NK-92 (cell line): ENCODE results near the gene OR52K2.
"Not testable (repeated sequence)": the region's sequence is repeated elsewhere in the genome, so short reads cannot be mapped to it uniquely, and the experiment has no call there.

Experiments used
- DNase-seq: peaks from one replicate; lab custom pipeline; 2025; ENCODE audit not compliant: unreplicated experiment; lab: John Stamatoyannopoulos, UW

Gene OR52K2

DNA sequence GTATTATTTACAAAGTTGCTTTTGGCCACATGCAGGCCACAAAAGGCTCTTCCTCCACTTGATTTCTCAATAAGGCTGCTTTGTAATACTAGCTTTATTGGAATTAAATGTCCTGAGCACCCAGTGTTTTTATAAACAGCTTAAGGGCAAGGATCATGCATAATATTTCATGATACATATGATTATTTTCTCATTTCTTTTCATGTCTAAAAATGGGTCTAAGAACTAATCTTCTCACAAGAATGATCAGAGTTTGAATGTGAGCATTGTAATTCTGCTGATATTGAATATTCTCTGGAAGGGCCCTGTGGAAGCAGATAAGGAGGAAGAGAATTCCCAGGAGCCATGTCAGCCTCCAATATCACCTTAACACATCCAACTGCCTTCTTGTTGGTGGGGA, at the start of gene OR52K2:
Gene OR52K2, plus strand, starts transcription at position 301 of the 400 bp plus-strand sequence. Its CDS starts 45 bp downstream, at position 346.
- DNase-seq: no peak

DNA sequence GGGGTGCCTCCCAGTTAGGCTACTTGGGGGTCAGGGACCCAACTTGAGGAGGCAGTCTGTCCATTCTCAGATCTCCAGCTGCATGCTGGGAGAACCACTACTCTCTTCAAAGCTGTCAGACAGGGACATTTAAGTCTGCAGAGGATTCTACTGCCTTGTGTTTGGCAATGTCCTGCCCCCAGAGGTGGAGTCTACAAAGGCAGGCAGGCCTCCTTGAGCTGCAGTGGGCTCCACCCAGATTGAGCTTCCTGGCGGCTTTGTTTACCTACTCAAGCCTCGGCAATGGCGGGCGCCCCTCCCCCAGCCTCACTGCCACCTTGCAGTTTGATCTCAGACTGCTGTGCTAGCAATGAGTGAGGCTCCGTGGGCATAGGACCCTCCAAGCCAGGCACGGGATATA, 42.9 kb upstream of the OR52K2 start:
- DNase-seq: not testable (repeated sequence)

DNA sequence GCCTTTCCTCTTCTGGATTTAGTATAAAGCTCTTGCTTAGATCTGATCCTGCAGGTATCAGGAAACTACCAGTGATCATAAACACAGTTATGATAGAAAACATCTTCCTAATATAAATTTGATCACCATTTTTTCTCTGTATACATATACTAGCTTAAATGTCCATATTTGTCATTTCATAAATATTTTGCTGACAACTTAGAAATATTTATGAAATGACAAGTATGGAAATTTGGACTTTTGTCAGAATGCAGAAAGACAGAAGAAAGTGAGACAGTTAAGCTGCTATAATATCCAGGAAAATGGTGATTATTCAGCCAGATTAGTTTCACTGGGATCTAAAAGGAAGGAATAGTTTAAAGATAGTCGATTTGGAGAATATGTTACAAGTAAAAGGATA, 32.8 kb upstream of the OR52K2 start:
- no peak for DNase-seq

DNA sequence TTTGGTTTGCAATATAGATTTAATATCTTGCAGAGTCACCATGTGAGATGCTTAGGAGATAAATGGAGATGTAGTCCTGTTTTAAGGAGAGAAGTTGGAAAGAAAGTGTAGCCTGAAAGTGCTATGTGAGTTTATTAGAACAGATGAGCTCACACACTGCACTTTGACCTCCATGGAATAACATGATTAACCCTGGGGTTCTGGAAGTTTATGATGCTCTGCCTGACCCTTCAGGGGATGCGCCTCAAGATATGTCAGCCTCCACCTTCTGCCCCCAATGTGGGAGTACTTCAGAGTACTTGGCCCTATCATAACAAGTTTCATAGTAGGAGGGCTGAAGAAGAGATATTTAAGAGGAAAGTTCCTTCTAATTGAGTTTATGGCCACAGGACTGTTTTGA, 32.3 kb upstream of the OR52K2 start:
- DNase-seq: no peak

DNA sequence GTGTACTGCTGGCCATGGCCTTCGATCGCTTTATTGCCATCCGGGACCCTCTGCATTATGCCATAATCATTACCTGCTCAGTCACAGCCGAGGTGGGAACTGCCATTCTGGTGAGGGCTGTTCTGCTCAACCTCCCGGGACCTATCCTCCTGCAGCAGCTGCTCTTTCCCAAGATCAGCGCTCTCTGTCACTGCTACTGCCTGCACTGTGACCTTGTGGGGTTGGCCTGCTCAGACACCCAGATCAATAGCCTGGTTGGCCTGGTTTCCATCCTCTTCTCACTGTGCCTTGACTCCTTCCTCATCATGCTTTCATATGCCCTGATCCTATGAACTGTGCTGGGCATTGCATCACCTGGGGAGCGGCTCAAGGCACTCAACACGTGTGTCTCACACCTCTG, 30.7 kb upstream of the OR52K2 start:
- DNase-seq: no peak

DNA sequence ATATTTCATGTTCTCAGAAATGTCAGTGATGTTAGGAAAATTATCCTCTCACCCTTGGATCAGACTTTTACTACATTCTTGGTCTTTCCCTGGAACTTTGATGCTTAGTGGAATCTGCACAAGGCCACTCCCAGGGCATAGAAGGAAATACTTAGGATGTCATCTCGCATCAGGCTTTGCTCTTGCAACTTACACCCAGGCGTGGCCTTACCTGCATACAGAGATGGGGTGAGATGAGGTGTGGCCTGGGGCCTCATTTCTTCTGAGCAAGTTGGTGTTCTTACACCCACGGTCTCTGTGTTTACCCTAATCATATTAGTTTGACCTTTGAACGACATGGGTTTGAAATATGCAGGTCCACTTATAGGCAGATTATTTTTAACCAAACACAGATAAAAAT, 19.0 kb upstream of the OR52K2 start:
- no peak for DNase-seq

DNA sequence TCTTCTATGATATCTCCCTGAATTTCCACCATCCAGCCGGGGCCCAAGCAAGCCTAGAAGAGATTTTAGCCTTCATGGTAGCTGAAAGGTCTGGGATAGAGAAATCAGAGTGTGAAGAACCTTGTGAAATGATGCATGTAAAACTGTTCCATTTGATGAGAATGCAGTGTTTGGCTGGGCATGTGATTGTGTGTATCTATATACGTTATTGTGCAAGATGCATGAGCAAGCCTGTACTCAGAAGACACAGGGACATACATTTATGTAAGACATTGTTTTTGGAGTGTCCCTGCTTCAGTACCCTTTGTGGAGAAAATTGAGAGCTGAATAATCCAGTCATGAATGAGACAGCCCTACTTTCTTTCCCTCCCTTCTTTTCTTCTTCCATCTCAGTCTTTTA, 15.2 kb upstream of the OR52K2 start:
- DNase-seq: no peak

DNA sequence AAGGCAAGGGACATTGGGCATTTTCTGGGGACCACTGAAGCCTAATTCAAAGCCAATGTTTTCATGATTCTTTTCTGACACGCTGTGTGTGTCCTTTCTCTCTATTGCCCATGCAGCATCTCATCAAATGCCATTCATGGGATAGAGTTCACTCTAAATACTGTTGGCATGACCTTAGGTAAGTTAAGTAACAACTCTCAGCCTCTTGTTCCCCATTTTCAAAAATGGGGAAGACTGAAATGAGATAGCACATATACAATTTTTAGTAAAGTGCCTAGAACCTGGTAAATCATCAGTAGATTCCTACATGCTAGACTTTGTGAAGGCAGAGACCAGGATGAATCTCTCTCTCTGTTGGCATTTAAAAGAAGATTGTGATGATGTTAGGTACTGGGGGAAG, 12.7 kb upstream of the OR52K2 start:
- DNase-seq: no peak

DNA sequence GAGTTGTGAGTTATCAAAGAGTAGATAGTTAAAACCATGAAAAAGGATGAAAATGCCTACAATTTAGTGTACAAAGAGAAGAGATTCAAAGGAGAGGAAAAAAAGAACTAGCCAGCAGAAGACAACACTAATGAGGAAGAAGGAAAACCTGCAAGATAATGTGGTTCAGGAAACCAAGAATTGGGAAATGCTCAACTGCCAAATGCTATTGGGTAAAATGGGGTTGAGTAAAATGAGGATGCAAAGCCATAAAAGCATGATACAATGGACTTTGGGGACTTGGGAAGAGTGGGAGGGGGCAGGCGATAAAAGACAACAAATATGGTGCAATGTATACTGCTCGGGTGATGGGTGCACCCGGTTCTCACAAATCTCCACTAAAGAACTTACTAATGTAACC, 7.6 kb upstream of the OR52K2 start:
- DNase-seq: no peak

DNA sequence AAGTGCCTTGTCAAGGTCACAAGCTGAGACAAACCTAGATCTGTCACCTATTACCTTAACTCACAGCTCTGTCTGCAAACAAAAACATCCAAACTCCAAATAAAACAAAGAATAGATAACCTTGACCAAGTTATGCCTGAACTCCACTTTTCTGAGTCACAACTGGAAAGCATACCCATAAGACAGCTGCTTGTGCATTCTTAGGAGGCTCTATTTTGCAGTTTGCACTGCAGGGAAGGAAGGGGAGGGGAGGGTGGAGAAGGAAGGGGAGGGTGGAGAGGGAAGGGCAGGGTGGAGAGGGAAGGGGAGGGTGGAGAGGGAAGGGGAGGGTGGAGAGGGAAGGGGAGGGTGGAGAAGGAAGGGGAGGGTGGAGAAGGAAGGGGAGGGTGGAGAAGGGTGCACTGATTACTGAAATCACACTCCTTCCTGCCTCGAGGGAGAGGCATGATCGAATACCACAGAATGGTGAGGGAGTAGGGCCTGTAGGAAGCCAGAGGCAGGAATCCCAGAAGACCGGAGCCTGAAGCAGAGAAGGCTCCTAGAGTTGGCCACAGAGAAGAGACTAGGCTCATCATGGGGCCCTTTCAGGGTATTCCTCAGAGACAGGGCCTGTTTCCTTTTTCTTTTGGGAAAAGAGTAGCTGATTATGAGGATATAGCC, 5.7 kb upstream of the OR52K2 start:
- no peak for DNase-seq

DNA sequence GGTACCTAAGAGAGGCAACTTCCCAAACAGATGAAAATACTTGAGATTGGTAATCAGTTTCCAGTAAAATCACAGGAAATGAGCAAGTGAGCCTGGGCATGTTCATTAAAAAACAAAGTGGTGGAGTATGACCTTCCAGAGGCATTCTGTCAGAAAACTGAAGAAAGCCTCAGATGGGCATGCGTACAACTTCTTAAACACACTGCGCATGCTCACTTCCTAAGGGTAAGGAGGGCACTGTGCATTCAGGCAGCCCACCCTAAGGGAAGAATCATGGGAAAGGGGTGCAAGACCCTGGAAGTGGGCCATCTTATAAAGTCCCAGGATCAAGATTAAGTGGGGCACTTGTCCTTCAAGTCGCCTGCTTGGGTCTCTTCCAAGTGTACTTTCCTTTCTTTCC, 4.0 kb downstream of the OR52K2 start:
- DNase-seq: no peak

DNA sequence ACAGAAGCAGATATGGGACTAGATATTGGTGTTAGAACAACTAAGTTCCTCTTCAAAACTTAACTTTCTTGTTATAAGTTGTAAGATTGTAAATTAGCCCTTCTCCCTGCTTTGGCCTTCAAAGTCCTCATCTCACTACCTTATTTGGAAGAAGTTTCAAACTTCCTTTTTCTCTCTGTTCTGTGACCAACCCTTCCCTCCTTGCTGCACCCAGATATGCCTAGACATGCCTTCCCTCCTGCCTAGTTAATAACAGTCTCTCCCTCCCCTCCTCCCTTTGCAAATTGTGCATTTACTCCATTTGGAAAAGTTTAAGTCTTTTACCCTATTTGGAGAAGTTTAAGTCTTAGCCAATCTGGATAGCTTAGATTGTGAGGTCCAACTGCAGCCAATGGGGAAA, 4.9 kb downstream of the OR52K2 start:
- no peak for DNase-seq

DNA sequence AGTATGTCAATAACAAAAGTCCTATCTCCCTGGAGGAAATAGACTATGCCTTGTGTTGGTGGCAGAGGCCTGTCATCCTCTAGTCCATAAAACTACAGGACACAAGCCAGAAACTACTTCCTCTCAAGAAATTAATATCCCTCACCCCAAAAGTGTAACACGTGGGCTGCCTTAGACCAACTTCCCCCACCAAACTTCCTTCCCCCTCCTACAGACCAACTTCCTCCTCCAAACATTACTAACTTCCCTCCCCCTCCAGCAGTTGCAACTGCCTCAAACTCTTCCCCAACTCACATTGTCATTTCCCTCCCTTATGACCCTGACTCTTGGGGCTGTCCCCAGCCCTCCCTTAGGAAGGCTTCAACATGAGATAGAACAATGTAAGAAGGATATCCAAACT, 6.3 kb downstream of the OR52K2 start:
- no peak for DNase-seq

DNA sequence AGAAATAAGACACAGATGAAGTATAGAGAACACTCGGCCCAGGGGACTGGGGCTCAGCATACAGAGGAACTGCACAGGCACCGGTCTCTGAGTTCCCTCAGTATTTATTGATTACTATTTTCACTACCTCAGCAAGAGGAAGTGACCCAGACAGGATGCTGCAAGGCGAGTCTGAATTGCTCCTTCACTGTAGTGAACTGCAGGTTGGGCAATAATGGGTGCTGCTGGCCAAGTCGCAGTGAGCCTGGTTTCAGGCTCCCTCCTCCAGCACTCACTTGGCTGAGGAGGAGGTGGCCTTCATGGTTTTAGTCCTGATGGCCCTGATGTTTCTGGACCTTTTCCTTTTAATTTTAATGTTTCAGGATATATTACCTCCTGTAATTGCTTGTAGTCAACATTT, 10.4 kb downstream of the OR52K2 start:
- DNase-seq: no peak

DNA sequence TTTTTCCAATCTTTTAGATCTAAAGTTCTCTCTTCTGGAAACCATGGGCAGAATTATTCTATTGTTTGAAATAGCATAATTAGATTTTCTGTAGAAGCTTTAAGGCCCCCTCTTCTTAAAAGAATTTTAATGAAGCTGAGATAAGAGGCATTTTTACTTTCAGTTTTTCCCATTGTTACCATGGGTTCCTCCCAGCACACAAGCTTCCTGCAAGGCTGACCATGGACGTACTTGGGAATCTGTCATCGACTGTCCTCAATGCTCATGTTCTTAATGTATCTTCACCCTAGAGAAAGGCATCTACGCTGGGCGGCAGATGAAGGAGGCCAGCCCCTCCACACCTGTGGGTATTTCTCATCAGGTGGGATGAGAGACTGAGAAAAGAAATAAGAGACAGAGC, 11.1 kb downstream of the OR52K2 start:
- DNase-seq: no peak

DNA sequence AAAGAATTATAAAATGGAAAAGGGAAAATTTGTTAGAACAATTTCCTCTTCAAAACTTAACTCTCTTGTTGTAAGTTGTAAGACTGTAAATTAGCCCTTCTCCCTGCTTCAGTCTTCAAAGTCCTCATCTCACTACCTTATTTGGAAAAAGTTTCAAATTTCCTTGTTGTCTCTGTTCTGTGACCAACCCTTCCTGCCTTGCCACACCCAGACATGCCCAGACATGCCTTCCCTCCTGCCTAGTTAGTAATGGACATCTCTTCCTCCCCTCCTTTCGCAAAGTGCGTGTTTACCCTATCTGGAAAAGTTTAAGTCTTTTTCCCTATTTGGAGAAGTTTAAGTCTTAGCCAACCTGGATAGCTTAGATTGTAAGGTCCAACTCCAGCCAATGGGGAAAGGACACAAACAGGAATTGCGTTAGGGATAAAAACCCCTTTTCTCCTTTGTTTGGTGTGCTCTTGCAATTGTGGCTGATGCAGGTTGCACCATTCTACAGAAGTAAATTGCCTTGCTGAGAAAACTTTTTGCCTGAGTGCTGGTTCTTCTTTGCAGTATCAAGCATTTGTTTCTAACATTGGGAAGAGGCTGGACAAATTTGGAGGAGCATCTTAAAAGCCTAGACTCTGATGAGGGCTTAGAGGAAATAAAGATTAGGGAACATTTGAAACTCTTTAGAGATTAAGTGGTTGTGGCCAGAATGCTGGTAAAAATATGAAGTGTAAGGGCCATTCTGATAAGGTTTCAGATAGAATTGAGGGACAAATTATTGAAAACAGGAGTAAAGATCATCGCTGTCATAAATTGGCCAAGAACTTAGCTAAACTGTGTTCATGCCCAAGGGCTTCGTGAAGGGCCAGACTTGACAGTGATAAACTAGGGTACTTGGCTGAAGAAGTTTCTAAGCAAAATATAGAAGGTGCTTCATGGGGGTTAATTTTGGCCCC, 15.4 kb downstream of the OR52K2 start:
- no peak for DNase-seq

DNA sequence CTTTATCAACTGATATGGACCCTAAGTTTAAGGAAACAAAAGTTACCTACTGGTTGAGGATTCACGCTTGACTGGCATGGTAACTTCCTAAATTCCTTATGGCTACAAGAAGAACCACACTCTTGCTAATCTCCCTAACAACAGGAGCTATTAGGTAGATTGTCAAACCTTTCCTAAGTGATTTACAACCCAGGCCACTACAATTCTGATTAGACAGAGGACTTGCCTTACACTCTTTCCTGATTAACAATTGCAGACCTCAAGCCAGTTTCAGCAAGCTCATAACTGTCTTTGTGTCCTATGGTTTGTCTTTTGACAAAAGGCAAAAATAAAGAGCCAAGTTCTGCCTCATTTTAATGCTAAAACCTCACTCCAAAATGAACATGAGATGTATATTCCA, 16.3 kb downstream of the OR52K2 start:
- no peak for DNase-seq

DNA sequence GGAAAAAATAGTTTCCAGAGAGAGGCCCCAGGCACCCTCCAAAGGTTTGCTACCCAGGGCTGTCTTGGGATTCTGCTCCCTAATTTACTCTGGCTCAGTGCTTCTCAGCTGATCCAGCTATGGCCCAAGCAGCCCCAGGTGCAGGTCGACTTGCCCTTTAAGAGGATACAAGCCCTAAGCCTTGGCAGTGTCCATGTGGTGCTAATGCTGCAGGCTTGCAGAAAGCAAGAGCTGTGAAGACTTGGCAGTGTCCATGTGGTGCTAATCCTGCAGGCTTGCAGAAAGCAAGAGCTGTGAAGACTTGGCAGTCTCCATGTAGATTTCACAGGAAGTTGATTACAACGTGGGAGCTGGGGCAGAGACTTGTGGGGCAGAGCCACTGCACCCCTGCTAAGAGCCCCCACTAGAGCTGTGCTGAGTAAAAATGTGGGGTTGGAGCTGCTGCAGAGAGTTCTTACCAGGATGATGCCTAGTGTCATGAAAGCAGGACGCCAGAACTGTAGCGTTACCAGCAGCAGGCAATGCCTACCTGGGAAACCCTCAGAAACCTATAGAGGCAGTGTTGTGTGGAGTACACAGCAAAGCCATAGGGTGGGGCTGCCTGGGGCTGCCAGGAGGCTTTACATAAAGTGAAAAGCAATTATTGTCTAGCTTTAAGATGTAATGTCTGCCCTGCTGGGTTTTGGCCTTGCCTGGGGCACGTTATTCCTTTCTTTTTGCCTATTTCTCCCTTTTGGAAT, 17.2 kb downstream of the OR52K2 start:
- no peak for DNase-seq

DNA sequence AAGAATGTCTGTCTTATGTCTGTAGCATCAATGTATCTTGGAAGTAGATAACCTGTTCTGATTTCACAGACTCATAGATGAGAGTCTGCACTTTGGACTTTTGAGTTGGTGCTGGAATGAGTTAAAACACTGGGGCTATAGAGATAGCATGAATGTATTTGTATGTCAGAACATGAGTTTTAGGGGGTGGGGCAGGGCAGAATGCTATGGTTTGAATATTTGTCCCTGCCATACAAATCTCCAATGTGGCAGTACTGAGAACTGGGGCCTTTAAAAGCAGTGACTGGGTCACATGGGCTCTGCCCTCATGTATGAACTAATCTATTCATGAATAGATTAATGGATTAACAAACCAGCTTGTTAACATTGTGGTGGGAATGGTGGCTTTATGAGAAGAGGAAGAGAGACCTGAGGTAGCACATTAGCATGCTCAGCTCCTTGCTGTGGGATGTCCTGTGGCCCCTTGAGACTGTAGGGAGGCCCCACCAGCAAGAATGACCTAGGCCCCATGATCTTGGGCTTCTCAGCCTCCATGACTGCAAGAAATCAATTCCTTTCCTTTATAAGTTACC, 17.9 kb downstream of the OR52K2 start:
- DNase-seq: no peak

DNA sequence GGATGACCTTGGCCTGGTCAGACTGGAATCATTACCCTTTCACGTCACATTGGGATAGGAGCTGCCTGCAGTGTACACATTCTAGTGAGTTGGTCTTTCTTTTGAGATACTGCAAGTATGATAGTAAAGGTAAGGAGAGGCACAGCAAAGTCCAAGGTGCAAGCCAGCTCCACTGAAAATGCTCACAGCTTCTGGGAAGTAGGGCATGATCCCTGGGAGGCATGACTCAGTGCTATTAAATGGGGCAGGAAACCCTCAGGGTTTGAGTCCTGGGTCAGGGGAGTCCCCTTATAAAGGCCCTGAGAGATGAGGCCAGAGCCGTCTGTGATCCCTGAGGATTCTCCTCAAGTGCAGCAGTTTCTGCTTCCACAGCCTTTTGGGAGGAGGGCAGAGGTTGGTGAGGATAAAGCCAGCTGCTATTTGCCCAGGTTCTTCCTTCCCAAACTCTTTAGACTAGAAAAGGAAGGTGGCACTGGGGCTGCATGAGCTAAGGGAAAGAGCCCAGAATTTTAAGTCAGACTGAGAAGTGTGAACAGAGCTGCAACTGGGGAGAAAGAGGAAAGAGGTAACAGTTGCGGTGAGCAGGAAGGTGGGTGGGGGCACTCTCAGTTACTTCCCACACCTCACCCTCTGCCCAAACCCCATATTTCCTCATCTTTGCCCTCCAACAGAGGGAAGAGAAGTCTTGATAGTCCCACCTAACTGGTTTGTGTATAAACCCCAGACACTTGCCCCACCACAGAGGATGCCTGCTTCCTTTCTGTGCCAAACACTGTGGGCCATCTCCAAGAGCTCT, 18.9 kb downstream of the OR52K2 start:
- DNase-seq: no peak

DNA sequence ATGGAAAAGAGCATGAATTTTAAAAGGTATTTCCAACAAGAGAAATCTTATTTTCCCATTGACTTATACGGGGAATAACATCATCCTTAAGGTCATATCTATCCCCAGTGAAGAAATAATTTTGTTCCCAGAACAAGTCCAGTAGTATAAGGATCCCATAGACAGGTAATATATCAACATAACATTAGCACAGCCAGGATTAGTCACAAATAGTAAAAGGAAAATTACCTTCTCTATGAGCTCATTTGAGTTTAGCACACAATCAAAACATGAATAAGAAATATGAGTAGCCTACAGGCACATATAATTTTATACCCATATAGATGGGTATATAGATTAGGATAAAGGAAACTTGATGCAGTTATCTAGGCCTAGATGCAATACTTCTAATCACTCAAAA, 30.5 kb downstream of the OR52K2 start:
- no peak for DNase-seq
